Thymus (tissue), 11 donors: ENCODE measurements around the gene SCP2D1. TPM values are rescaled to one million over a fixed set of nuclear protein-coding genes. Genes with fewer than 3 reads are reported as not detected.

Source experiments
- DNase-seq, 9 donors: peaks; one replicate each; pipeline ENCODE4 v3.0.0-alpha.2; 2013; ENCODE audit warnings: low spot score in 9 of 9, low read depth in 6 of 9, missing footprints in 1 of 9
- H3K27ac ChIP-seq, 2 donors: one replicate each; pipeline ENCODE4 v1.5.1; 2013; ENCODE audit warnings: control low read depth in 1 of 2, low read depth in 1 of 2, low read length in 1 of 2, mild to moderate bottlenecking in 1 of 2, moderate library complexity in 1 of 2
- H3K27me3 ChIP-seq, 2 donors: one replicate each; pipeline ENCODE4 v1.5.1; 2013; ENCODE audit warnings: low read length in 1 of 2; ENCODE audit not compliant: control insufficient read depth in 2 of 2, insufficient read depth in 1 of 2
- H3K36me3 ChIP-seq, 2 donors: one replicate each; pipeline ENCODE4 v1.5.1; 2013; ENCODE audit warnings: low read length in 1 of 2, mild to moderate bottlenecking in 1 of 2, moderate library complexity in 1 of 2; ENCODE audit not compliant: control insufficient read depth in 2 of 2, insufficient read depth in 2 of 2
- H3K4me1 ChIP-seq, 2 donors: one replicate each; pipeline ENCODE4 v1.5.1; 2013; ENCODE audit warnings: low read length in 2 of 2; ENCODE audit not compliant: control insufficient read depth in 2 of 2, insufficient read depth in 2 of 2
- H3K4me3 ChIP-seq, 2 donors: one replicate each; pipeline ENCODE4 v1.5.1; 2013; ENCODE audit warnings: low read length in 2 of 2, control low read depth in 1 of 2, mild to moderate bottlenecking in 1 of 2
- H3K9me3 ChIP-seq, 2 donors: one replicate each; pipeline ENCODE4 v1.5.1; 2013; ENCODE audit warnings: low read length in 1 of 2, mild to moderate bottlenecking in 1 of 2; ENCODE audit not compliant: control insufficient read depth in 2 of 2, insufficient read depth in 1 of 2
- WGBS: extraction: QIAGEN DNeasy Blood & Tissue Kit; methylation state at CpG from one replicate; pipeline ENCODE4 v1.1.7; 2013; 5-methylcytosine and 5-hydroxymethylcytosine counted together
- polyA plus RNA-seq: library from polyadenylated mRNA; stranded (reverse); fragments of 200-250 nt; gene quantifications from one replicate; pipeline ENCODE4 v1.2.3, GENCODE V29; 2013
- total RNA-seq: library from RNA; stranded (reverse); fragments of 120-200 nt; gene quantifications from one replicate; pipeline ENCODE4 v1.2.4, GENCODE V29; 2013
- donor health status: healthy.

The SCP2D1 gene
- total and polyA plus RNA-seq, 2 donors: not detected

- Histone ChIP-seq H3K36me3 (no peaks in the 10 kb centered on the region), H3K27ac (no peak overlapping the region), H3K9me3 (no peaks in the 10 kb centered on the region), H3K27me3 (no peaks in the 10 kb centered on the region), H3K4me1 (no peaks in the 10 kb centered on the region), H3K4me3 (no peak overlapping the region)
- WGBS: 94% methylated on average over 3 of the region's 3 CpGs
- DNase-seq: no peak
These were observed 22.1 kb downstream of the SCP2D1 start for GRCh38 chr20:18835466-18836256.

- Histone ChIP-seq H3K27me3 (no peaks in the 10 kb centered on the region), H3K9me3 (no peaks in the 10 kb centered on the region), H3K4me1 (no peaks in the 10 kb centered on the region), H3K4me3 (no peak overlapping the region), H3K36me3 (no peaks in the 10 kb centered on the region), H3K27ac (no peak overlapping the region)
- WGBS: 93% methylated on average over 3 of the region's 3 CpGs
- DNase-seq: no peak
These were observed 24.1 kb downstream of the SCP2D1 start for GRCh38 chr20:18837718-18838117.

- DNase-seq: no peak
- WGBS: 96% methylated on average over 6 of the region's 6 CpGs
- H3K27me3 ChIP-seq: no peaks in the 10 kb centered on the region
- no peaks in the 10 kb centered on the region for H3K4me1 ChIP-seq
- H3K4me3 ChIP-seq: no peak overlapping the region
- H3K9me3 ChIP-seq: no peaks in the 10 kb centered on the region
- H3K27ac ChIP-seq: no peak overlapping the region
- H3K36me3 ChIP-seq: no peaks in the 10 kb centered on the region
These were observed 26.1 kb downstream of the SCP2D1 start for GRCh38 chr20:18839507-18840247.

- WGBS: 92% methylated on average over 8 of the region's 8 CpGs
- Histone ChIP-seq H3K9me3 (no peaks in the 10 kb centered on the region), H3K27me3 (no peaks in the 10 kb centered on the region), H3K4me1 (no peaks in the 10 kb centered on the region), H3K36me3 (no peaks in the 10 kb centered on the region), H3K4me3 (no peak overlapping the region), H3K27ac (no peak overlapping the region)
- DNase-seq: no peak
These were observed 26.7 kb downstream of the SCP2D1 start for GRCh38 chr20:18840248-18840645.

GRCh38 chr20:18845017-18845416, 31.4 kb downstream of the SCP2D1 start:
- Histone ChIP-seq H3K36me3 (no peaks in the 10 kb centered on the region), H3K9me3 (no peaks in the 10 kb centered on the region), H3K4me1 (no peaks in the 10 kb centered on the region), H3K27ac (no peak overlapping the region), H3K4me3 (no peak overlapping the region), H3K27me3 (no peaks in the 10 kb centered on the region)
- no peak for DNase-seq
- 70% methylated on average over 5 of the region's 5 CpGs for WGBS

GRCh38 chr20:18847226-18847755, 33.7 kb downstream of the SCP2D1 start:
- no peaks in the 10 kb centered on the region for H3K4me1 ChIP-seq
- H3K4me3 ChIP-seq: no peak overlapping the region
- H3K27me3 ChIP-seq: no peaks in the 10 kb centered on the region
- no peaks in the 10 kb centered on the region for H3K36me3 ChIP-seq
- DNase-seq: no peak
- 95% methylated on average over 7 of the region's 7 CpGs for WGBS
- no peak overlapping the region for H3K27ac ChIP-seq
- H3K9me3 ChIP-seq: no peaks in the 10 kb centered on the region

GRCh38 chr20:18849131-18849530, 35.5 kb downstream of the SCP2D1 start:
- Histone ChIP-seq H3K9me3 (no peaks in the 10 kb centered on the region), H3K36me3 (no peaks in the 10 kb centered on the region), H3K4me3 (no peak overlapping the region), H3K27me3 (no peaks in the 10 kb centered on the region), H3K27ac (no peak overlapping the region), H3K4me1 (no peaks in the 10 kb centered on the region)
- no peak for DNase-seq
- WGBS: 87% methylated on average over 3 of the region's 3 CpGs

- no peak overlapping the region for H3K4me3 ChIP-seq
- no peak for DNase-seq
- no peaks in the 10 kb centered on the region for H3K27me3 ChIP-seq
- H3K9me3 ChIP-seq: no peaks in the 10 kb centered on the region
- H3K36me3 ChIP-seq: no peaks in the 10 kb centered on the region
- no peak overlapping the region for H3K27ac ChIP-seq
- no peaks in the 10 kb centered on the region for H3K4me1 ChIP-seq
These were observed 38.0 kb downstream of the SCP2D1 start for GRCh38 chr20:18851629-18852028.

- no peaks in the 10 kb centered on the region for H3K4me1 ChIP-seq
- H3K27ac ChIP-seq: no peak overlapping the region
- no peaks in the 10 kb centered on the region for H3K27me3 ChIP-seq
- WGBS: 89% methylated on average over 3 of the region's 3 CpGs
- no peaks in the 10 kb centered on the region for H3K36me3 ChIP-seq
- DNase-seq: no peak
- no peak overlapping the region for H3K4me3 ChIP-seq
- H3K9me3 ChIP-seq: no peaks in the 10 kb centered on the region
These were observed 38.7 kb downstream of the SCP2D1 start for GRCh38 chr20:18852318-18852717.
